GM21423 (cell line): ENCODE data around the gene ZNF90.
"Not testable (repeated sequence)": the region's sequence is repeated elsewhere in the genome, so short reads cannot be mapped to it uniquely, and the experiment has no call there.

Experiments used
- ATAC-seq: cut with Tn5 transposase; IDR thresholded peaks from one replicate; pipeline ENCODE4 v1.9.1; 2021; ENCODE audit warnings: mild to moderate bottlenecking, moderate library complexity; ENCODE audit not compliant: unreplicated experiment

Gene ZNF90

DNA sequence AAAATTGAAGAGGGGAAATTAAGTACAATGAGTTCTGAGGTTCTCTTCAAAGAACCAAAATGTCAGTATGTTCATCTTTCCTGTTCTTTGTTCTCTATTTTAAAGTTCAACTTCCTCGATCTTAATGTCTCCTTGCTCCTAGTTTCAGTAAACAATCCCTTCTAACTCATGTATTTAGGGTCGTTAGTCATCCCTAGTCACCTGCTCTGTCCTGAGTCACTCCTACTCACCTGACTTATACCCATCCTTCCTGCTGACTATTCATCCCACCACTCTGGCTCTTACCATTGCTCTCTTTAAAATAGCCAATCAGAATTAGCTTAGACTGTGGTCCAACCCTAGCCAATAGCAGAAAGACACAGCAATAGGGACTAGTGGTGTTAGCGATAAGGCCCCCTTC lies 24.3 kb downstream of the ZNF90 start:
- ATAC-seq, result no peak

DNA sequence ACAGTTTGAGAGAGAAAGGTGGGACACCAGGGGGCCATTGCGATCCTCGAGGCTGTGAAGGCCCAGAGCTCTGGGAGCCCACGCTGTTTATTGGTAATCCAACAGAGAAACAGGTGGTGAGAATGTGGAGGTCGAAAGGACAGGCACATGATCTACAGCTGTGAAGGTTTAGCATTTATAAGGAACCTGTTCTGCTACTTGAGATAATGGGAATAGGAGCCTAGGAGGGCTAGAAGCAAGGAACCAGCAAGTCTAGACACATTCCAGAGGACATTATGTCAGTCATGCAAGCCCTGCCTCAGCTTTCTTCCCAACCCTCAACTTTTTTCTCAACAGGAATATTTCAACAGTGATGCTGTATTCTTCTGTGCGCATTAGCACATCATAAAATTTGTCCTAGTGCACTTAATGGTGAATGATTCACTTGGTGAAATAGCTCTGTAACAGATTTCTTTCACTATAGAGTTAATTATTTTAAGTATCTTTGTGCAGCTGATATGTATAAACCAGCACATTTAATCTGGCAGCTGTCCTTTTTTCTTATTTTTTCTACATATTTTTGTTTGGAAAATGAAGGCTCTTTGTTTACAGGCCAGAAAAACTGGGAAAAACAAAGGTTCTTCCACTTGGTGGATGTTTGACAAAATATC lies 25.4 kb downstream of the ZNF90 start:
- ATAC-seq, result no peak

DNA sequence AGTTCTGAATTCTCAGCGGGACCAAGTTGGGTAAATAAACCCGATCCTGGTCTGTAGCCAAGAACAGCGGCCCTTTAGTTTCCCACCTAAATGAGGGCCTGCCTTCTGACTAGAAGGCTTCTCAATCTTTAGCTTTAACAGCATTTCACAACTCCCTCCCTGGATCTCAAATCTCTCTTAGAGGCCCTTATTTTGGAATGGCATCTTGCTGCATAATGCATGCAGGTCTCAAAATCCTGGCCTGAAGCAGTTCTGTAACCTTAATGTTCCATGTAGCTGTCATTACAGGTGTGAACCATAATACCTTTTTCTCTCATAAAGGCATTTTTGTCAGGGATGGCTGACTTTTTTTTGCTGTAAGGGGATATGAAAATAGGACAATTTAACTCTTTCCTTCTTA lies 29.5 kb downstream of the ZNF90 start:
- ATAC-seq, result no peak

DNA sequence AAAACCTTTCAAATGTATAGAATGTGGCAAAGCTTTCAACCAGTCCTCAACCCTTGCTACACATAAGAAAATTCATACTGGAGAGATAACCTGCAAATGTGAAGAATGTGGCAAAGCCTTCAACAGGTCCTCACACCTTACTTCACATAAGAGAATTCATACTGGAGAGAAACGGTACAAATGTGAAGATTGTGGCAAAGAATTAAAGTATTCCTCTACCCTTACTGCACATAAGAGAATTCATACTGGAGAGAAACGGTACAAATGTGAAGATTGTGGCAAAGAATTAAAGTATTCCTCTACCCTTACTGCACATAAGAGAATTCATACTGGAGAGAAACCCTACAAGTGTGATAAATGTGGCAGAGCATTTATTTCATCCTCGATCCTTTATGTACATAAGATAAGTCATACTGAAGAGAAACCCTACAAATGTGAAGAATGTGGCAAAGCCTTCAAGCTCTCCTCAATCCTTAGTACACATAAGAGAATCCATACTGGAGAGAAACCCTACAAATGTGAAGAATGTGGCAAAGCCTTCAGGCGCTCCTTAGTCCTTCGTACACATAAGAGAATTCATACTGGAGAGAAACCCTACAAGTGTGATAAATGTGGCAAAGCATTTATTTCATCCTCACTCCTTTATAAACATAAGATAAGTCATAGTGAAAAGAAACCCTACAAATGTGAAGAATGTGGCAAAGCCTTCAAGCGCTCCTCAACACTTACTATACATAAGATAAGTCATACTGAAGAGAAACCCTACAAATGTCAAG lies 40.5 kb downstream of the ZNF90 start:
- ATAC-seq, result not testable (repeated sequence)

DNA sequence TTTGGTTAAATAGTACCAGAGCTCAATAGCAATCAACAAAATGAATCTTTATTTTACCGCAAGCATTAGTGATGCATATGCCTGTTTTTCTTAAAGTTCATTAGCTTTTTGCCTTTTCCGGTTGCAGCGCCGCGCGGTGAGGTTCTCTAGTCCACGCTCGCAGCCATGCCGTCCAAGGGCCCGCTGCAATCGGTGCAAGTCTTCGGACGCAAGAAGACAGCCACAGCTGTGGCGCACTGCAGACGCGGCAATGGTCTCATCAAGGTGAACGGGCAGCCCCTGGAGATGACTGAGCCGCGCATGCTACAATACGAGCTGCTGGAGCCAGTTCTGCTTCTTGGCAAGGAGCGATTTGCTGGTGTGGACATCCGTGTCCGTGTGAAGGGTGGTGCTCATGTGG lies 47.1 kb downstream of the ZNF90 start:
- no peak for ATAC-seq

DNA sequence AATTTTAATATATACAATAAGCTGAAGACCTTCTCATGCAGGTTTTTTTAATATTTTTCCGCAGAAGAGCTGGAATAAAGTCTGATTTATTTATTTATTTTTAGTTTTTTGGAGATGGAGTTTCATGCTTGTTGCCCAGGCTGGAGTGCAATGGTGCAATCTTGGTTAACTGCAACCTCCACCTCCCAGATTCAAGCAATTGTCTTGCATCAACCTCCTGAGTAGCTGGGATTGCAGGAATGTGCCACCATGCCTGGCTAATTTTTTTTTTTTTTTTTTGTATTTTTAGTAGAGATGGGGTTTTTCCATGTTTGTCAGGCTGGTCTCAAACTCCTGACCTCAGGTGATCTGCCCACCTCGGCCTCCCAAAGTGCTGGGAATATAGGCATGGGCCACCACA lies 55.1 kb downstream of the ZNF90 start:
- ATAC-seq, result not testable (repeated sequence)

DNA sequence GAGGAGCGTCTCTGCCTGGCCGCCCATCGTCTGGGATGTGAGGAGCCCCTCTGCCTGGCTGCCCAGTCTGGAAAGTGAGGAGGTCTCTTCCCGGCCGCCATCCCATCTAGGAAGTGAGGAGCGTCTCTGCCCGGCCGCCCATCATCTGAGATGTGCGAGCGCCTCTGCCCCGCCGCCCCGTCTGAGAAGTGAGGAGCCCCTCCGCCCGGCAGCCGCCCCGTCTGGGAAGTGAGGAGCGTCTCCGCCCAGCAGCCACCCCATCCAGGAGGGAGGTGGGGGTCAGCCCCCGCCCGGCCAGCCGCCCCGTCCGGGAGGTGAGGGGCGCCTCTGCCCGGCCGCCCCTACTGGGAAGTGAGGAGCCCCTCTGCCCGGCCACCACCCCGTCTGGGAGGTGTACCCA lies 59.9 kb downstream of the ZNF90 start:
- not testable (repeated sequence) for ATAC-seq

DNA sequence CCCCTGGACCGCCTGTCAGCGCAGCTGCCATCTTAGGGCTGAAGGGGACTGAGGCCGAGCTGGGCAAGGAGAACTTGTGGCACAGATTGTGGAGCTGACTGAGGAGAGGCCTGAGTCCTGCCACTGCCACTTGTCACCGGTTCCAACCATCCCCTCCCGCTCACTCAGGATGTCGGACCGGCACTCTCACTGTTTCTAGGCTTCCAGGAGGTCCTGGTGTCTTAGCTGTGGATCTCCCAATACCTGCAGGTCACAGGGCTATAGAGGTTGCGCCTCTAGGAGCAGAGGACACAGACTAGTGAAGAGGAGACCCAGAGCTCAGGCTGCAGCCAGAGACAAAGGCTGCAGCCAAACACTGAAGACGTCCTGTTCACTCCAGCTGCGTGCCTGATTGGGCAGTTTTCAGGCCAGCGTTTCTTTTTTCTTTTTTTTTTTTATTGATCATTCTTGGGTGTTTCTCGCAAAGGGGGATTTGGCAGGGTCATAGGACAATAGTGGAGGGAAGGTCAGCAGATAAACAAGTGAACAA lies 73.9 kb downstream of the ZNF90 start:
- ATAC-seq, result no peak

DNA sequence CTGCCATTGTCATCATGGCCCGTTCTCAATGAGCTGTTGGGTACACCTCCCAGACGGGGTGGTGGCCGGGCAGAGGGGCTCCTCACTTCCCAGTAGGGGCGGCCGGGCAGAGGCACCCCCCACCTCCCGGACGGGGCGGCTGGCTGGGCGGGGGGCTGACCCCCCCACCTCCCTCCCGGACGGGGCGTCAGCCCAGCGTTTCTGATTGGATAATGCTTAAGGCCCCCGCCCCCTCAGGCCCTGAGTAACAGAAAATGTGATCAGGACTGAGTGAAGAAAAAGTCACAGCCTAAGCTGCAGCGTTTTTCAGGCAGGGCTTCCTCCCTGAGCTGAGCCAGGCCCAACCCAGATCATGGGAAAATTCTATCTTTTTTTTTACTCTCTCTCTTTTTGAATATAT lies 74.7 kb downstream of the ZNF90 start:
- not testable (repeated sequence) for ATAC-seq

DNA sequence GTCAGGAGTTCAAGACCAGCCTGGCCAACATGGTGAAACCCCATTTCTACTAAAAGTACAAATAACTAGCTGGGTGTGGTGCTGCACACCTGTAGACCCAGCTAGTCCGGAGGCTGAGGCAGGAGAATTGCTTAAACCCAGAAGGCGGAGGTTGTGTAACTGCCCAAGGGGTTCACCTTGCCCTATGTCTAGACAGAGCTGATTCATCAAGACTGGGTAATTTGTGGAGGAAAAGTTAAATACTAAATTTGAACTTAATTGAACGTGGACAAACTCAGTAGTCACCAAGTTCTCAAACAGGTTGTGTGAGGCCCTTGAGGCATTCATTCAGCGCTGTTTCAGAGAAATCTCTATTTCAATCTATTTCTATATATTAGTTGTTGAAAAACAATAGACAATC lies 75.5 kb downstream of the ZNF90 start:
- no peak for ATAC-seq

DNA sequence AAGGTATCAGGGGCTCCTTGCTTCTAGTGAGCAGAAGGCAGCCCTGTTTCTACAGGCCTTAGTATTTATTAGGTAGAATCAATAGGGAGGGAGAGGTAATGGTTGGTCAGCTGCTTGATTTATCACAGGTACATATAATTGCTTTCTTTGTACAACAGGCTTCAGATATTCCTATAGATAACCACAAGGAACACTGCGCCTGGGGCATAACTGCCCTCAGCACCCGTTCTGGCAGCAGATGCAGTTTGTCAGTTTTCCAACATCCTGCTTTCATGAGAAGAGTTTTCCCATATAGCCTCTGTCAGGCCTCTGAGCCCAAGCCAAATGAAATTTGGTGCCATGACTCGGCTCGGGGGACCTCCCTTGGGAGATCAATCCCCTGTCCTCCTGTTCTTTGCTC lies 76.8 kb downstream of the ZNF90 start:
- ATAC-seq, result no peak

DNA sequence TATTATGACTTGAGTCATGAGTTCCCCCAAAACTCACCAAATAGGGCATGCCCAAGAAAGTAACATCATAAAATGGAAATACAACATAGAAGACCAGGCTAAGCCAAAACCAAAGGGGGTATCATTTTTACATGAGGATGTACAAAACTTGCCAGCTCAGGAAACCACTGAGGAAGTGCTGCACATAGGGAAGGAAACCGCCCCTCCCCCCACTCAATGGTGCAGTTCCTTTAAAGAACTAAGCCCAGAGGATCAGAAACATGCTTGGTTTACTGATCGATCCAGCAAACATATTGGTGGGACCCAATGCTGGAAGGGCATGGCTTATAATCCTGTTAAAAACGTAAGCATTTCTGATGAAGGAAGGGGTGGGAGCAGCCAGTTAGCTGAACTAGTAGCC lies 85.0 kb downstream of the ZNF90 start:
- ATAC-seq, result no peak

DNA sequence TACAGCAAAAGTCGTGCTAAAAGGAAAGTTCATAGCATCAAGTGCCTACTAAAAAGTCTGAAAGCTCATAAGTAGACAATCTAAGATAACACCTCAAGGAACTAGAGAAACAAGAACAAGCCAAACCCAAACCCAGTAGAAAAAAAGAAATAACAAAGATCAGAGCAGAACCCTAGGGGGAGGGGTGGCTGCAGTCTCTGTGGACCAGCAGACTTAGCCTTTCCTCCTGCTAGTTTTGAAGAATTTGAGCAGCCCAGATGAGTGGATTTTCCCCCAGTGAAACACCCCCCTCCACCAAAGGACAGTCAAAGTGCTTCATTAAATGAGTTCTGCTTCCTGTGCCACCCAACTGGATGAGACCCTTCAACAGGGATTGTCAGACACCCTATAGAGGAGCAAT lies 86.7 kb downstream of the ZNF90 start:
- no peak for ATAC-seq

DNA sequence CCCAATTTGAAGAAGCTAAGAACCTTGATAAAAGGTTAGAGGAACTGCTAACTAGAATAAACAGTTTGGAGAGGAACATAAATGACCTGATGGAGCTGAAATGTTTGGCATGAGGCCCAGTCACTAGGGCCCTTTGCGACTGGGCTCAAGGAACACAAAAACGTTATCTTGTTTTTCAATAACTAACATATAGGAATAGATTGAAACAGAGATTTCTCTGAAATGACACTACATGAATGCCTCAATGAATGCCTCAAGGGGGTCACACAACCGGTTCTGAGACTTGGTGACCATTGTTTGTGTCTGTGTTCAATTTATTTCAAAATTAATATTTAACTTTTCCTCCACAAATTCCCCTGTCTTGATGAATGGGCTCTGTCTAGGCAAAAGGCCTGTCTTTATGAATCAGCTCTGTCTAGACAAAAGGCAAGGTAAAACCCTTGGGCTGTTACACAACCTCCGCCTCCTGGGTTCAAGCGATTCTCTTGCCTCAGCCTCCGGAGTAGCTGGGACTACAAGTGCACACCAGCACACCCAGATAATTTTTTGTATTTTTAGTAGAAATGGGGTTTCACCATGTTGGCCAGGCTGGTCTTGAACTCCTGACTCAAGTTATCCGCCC lies 88.3 kb downstream of the ZNF90 start:
- ATAC-seq, result no peak

DNA sequence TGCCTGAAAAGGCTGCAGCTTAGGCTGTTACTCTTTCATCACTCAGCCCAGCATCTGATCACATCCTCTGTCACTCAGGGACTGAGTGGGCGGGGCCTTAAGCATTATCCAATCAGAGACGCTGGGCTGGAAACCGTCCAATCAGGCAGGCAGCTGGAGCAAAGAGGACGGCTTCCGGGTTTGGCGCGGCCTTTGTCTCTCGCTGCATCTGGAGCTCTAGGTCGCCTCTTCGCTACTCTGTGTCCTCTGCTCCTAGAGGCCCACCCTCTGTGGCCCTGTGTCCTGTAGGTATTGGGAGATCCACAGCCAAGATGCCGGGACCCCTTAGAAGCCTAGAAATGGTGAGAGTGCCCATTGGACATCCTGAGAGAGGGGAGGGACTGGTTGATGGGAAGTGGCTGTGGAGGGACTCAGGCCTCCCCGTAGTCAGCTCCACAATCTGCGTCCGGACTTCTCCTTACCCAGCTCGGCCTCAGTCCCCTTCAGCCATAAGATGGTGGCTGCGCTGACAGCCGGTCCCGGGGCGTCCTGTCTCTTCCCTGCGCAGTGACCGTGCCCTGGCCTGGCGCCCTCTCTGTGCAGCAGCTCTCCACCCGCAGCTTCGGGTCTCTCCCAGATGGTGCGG lies 89.3 kb downstream of the ZNF90 start, which contains the start of gene ZNF486:
Gene ZNF486, plus strand, starts transcription at position 195 of the 625 bp plus-strand sequence. Its CDS starts 117 bp downstream, at position 312.
- ATAC-seq, result peak; percentile 91

DNA sequence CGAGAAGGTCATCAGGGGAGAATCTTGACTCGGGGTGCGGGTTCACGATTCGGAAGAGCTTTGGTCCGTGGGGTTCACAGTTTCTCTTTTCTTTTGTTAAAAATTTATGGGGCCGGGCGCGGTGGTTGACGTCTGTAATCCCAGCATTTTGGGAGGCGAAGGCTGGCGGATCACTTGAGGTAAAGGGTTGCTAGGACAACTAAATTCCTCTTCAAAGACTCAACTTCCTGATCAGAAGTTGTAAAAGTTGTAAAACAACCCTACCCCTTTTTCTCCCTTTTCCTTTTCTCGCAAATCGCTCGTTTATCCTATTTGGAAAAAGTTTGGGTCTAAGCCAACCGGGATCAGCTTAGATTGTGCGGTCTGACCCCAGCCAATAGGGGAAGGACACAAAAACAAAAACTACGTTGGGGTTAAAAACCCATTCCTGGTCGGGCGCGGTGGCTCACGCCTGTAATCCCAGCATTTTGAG lies 89.9 kb downstream of the ZNF90 start:
- no peak for ATAC-seq
